Uterus (tissue), 2 donors: ENCODE data around the gene KDM4C.

Source experiments
- POLR2A ChIP-seq, 2 donors: fragments of 450-650 bp; IDR thresholded peaks; one replicate each; pipeline ENCODE4 v1.6.1; 2016; ENCODE audit warnings: antibody characterized with exemption in 2 of 2, mild to moderate bottlenecking in 1 of 2, moderate library complexity in 1 of 2
- TF ChIP-seq, protein P1 (sequence below), 4 experiments: fragments of 200-600 bp in 2 of 4; fragments of 450-650 bp in 2 of 4; sonication (generic) in 2 of 4; IDR thresholded peaks; one replicate each; pipeline ENCODE4 v1.5.1; 2016 to 2019; ENCODE audit warnings: antibody characterized with exemption in 4 of 4, mild to moderate bottlenecking in 2 of 4, moderate library complexity in 1 of 4

DNA sequence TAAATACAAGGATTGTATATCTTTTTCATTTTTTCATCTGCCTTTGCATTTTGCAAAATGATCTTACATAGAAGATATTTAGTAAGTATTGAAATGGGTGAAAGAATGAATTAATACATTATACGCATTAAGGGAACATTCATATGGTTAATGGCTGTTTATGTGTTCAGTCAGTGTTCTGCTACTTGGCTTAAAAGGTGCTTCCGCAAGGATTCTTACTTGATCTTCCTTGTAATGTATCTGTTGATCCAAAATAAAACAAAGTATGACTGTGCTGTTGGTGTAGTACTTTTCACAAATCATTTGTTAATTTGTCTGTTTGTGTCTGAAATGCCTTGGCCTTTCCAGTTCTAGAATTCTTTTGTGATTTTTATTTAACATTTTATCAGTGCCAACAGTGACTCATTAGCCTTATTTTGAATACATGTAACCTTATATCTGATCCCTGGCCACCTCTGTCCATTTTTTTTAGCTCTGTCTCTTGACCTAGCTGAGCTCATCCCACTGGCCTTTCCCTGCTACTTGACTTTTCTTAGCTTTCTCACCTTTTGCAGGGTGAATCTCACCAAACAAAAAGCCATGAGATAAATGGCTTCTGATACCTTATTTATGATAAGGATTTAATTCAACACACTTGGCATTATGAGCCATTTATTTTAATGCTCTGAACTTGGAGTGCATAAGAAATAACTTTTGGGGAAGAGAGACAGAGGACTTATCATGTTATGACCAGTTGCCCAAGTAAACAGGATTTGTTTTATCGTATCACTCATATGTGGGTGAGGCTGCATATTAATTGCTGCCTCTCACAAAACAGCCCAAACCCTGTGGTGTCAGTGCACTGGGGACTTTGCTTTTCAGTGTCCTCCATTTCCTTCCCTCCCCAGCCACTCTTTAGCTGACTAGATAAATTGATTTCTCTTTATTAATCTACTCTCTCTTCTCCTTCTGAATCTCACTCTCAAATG, 340.3 kb downstream of the KDM4C start:
- TF ChIP-seq, protein P1, sequence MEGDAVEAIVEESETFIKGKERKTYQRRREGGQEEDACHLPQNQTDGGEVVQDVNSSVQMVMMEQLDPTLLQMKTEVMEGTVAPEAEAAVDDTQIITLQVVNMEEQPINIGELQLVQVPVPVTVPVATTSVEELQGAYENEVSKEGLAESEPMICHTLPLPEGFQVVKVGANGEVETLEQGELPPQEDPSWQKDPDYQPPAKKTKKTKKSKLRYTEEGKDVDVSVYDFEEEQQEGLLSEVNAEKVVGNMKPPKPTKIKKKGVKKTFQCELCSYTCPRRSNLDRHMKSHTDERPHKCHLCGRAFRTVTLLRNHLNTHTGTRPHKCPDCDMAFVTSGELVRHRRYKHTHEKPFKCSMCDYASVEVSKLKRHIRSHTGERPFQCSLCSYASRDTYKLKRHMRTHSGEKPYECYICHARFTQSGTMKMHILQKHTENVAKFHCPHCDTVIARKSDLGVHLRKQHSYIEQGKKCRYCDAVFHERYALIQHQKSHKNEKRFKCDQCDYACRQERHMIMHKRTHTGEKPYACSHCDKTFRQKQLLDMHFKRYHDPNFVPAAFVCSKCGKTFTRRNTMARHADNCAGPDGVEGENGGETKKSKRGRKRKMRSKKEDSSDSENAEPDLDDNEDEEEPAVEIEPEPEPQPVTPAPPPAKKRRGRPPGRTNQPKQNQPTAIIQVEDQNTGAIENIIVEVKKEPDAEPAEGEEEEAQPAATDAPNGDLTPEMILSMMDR (IDR thresholded peaks at IDR 0.05), result no peak
- TF ChIP-seq POLR2A (IDR thresholded peaks at IDR 0.05), result no peak
